ENCODE measurements around the gene OR6J1.
A peak's percentile ranks its signal among the peaks of the same experiment; 100 is the strongest.
"Not testable (repeated sequence)": the region's sequence is repeated elsewhere in the genome, so short reads cannot be mapped to it uniquely, and the experiment has no call there.

Gene OR6J1

DNA sequence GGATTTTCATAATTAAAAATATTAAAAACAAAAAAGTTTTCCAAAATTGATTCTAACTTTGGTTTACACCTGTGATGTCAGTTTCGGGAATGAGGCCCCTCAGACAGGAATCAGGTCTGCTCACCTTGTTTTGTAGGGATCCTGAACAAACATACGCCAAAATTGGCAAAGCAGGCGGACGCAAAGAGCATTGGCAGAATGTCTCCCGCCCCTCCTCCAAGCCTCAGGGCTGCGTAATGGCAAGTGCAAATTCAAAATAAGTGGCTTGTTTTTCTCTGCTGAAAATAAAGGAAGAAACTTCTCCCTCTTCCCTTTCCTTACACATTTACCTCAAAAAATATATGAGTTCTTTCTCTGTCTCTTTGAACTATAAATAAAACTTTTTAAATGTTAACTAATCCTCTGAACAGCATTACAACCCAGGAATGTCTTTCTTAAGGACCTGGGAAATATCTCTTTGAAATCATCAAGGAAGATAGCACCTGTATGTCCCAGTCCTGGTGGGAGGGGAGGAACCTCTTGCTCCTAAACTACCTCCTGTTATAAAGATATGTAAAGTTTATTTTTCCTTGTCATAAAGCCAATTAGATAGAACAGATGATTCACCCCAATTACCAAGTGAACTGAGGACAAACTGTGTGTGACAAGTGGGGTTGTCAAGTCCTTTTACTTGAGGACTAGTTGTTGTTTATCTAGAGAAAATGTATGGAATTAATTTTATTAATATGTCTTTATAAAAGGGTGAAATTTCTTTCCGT is 16.5 kb downstream of the OR6J1 start:
- DNase-seq (ENCODE audit: low read depth, low spot score): no peak
- no peak overlapping the region for H3K4me3 ChIP-seq
- TF ChIP-seq FOXP2 (optimal IDR thresholded peaks at IDR 0.05; ENCODE audit: control extremely low read depth, extremely low read length, insufficient read depth) (no peak), POLR2AphosphoS5 (IDR thresholded peaks at IDR 0.05; ENCODE audit: borderline replicate concordance, low read depth, low read length) (no peak), EZH2 (IDR thresholded peaks at IDR 0.05) (no peak)
- no peaks in the 10 kb centered on the region for H3K36me3 ChIP-seq (ENCODE audit: insufficient read depth, low read length)
- H3K9me3 ChIP-seq (ENCODE audit: low read depth, low read length): no peaks in the 10 kb centered on the region
- no peak overlapping the region for H3K9ac ChIP-seq (ENCODE audit: insufficient read length)
- H3K27ac ChIP-seq: no peak overlapping the region

DNA sequence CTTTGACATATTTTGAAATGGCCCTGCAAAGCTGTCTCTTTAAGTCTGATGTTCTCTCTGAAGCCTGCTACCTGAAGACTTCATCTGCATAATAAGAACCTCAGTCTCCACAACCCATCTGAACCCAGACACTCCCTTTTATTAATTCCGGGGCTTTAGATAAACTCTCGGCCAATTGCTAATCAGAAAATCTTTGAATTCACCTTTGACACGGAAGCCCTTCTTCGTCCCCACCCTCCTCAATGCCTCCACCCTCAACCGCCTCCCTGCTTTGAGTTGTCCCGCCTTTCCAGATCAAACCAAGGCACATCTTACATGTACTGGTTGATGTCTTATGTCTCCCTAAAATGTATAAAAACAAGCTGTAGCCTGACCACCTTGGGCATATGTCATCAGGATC is 17.6 kb downstream of the OR6J1 start:
- no peak for DNase-seq (ENCODE audit: low read depth, low spot score)
- TF ChIP-seq POLR2AphosphoS5 (IDR thresholded peaks at IDR 0.05; ENCODE audit: borderline replicate concordance, low read depth, low read length): no peak
- TF ChIP-seq EZH2 (IDR thresholded peaks at IDR 0.05): no peak
- no peak for TF ChIP-seq FOXP2 (optimal IDR thresholded peaks at IDR 0.05; ENCODE audit: control extremely low read depth, extremely low read length, insufficient read depth)
- Histone ChIP-seq H3K9ac (ENCODE audit: insufficient read length) (no peak overlapping the region), H3K27ac (no peak overlapping the region), H3K9me3 (ENCODE audit: low read depth, low read length) (no peaks in the 10 kb centered on the region), H3K4me3 (no peak overlapping the region), H3K36me3 (ENCODE audit: insufficient read depth, low read length) (no peaks in the 10 kb centered on the region)

DNA sequence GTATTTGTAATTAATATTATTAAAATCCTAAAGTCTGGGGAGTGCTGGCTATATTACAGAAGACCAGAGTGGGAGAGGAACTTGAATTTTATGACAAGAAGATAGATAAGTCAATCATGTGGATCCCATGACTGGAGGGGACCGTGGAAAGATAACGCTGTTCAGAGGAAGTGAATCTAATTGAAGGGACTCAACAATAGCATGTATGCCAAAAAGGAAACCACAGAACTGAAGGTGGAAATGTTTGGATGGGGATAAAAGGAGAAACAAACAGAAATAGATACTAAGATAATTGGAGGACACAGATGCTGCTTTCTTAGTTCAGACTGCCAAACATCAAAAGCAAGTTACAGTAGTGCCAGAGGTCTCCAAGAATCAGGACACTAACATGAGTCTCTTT is 21.1 kb downstream of the OR6J1 start:
- TF ChIP-seq POLR2AphosphoS5 (IDR thresholded peaks at IDR 0.05; ENCODE audit: borderline replicate concordance, low read depth, low read length) (no peak), EZH2 (IDR thresholded peaks at IDR 0.05) (no peak), FOXP2 (optimal IDR thresholded peaks at IDR 0.05; ENCODE audit: control extremely low read depth, extremely low read length, insufficient read depth) (no peak)
- Histone ChIP-seq H3K4me3 (no peak overlapping the region), H3K9me3 (ENCODE audit: low read depth, low read length) (no peaks in the 10 kb centered on the region), H3K36me3 (ENCODE audit: insufficient read depth, low read length) (no peaks in the 10 kb centered on the region), H3K27ac (no peak overlapping the region), H3K9ac (ENCODE audit: insufficient read length) (no peak overlapping the region)
- DNase-seq (ENCODE audit: low read depth, low spot score): no peak

DNA sequence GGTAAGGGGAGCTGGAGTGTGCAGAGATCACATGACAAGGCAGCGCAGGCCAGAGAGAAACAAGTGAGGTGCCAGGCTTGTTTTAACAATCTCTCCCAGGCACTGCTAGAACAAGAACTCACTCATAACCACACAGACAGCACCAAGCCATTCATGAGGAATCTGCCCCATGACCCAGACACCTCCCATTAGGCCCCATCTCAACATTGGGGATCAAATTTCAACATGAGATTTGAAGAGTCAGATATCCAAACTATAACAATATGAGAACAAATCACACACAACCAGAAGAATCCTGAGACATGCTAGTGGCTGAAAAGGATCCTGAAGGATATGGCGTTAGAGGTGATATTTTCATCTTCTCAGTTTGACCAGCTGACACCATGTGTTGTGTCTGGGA is 21.9 kb downstream of the OR6J1 start:
- H3K9ac ChIP-seq (ENCODE audit: insufficient read length): no peak overlapping the region
- H3K27ac ChIP-seq: no peak overlapping the region
- DNase-seq (ENCODE audit: low read depth, low spot score): no peak
- no peaks in the 10 kb centered on the region for H3K36me3 ChIP-seq (ENCODE audit: insufficient read depth, low read length)
- TF ChIP-seq FOXP2 (optimal IDR thresholded peaks at IDR 0.05; ENCODE audit: control extremely low read depth, extremely low read length, insufficient read depth) (no peak), EZH2 (IDR thresholded peaks at IDR 0.05) (no peak), POLR2AphosphoS5 (IDR thresholded peaks at IDR 0.05; ENCODE audit: borderline replicate concordance, low read depth, low read length) (no peak)
- H3K4me3 ChIP-seq: no peak overlapping the region
- no peaks in the 10 kb centered on the region for H3K9me3 ChIP-seq (ENCODE audit: low read depth, low read length)

DNA sequence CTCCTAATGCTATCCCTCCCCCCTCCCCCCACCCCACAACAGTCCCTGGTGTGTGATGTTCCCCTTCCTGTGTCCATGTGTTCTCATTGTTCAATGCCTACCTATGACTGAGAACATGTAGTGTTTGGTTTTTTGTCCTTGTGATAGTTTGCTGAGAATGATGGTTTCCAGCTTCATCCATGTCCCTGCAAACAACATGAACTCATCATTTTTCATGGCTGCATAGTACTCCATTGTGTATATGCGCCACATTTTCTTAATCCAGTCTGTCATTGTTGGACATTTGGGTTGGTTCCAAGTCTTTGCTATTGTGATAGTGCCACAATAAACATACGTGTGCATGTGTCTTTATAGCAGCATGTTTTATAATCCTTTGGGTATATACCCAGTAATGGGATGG is 28.4 kb downstream of the OR6J1 start:
- not testable (repeated sequence) for H3K9ac ChIP-seq (ENCODE audit: insufficient read length); H3K36me3 ChIP-seq (ENCODE audit: insufficient read depth, low read length); H3K27ac ChIP-seq; H3K9me3 ChIP-seq (ENCODE audit: low read depth, low read length); H3K4me3 ChIP-seq; DNase-seq (ENCODE audit: low read depth, low spot score)

DNA sequence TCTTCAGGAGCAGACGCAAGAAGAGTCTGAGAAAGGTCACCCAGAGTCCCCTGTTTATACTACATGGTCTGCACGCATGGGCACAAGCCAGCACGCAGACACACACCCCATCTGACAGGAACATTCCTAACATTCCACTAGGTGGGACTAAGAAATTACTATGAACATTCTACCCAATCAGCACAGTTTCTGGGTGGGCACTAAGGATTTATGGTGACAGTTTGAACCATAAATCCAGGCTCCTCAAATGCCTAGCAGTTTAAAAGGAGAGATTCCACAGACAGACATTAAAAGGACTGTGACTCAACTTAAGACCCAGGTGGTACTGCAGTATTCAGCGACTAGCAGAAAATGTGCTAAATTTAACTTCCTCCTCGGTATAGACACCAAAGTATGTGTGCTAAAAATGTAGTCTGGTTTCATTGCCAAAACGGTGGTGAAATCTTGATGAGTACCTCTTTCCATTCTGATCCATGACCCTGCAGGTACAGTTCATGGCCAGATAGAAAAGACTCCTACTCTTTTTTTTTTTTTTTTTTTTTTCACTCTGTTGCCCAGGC is 29.8 kb downstream of the OR6J1 start:
- H3K4me3 ChIP-seq: peak overlapping the region; percentile 67
- peaks cover 16% of the 10 kb centered on the region; the same call in 1 of the 2 replicates for H3K36me3 ChIP-seq (ENCODE audit: insufficient read depth, low read length)
- peak; percentile 76 for DNase-seq (ENCODE audit: low read depth, low spot score)
- H3K27ac ChIP-seq: peak overlapping the region; percentile 94
- no peaks in the 10 kb centered on the region for H3K9me3 ChIP-seq (ENCODE audit: low read depth, low read length)
- TF ChIP-seq EZH2 (IDR thresholded peaks at IDR 0.05) (no peak), FOXP2 (optimal IDR thresholded peaks at IDR 0.05; ENCODE audit: control extremely low read depth, extremely low read length, insufficient read depth) (no peak), POLR2AphosphoS5 (IDR thresholded peaks at IDR 0.05; ENCODE audit: borderline replicate concordance, low read depth, low read length) (no peak)
- H3K9ac ChIP-seq (ENCODE audit: insufficient read length): peak overlapping the region; percentile 39

DNA sequence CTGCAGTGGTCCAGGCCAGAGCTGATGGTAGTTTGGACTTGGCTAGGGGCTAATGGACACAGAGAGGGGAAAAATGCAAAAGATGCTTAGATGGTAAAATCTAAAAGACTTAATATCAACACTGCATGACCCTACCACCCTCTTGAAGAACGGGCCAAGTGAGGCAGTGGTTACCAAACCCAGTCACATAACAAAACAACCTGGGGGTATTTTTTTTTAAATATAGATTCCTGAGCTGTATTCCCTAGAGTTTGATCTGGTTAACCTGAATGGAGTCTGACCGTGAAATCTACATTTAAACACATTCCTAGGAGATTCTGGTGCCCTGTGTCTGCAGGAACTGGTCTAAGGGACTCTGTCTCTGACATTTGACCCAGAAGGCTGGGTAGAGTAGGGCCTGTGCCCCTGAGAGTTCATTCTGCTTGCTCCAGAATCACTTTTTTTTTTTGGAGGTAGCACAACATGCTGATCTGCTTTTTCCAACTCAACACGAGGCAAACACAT is 30.4 kb downstream of the OR6J1 start:
- DNase-seq (ENCODE audit: low read depth, low spot score): no peak
- peak overlapping the region; percentile 94 for H3K27ac ChIP-seq

DNA sequence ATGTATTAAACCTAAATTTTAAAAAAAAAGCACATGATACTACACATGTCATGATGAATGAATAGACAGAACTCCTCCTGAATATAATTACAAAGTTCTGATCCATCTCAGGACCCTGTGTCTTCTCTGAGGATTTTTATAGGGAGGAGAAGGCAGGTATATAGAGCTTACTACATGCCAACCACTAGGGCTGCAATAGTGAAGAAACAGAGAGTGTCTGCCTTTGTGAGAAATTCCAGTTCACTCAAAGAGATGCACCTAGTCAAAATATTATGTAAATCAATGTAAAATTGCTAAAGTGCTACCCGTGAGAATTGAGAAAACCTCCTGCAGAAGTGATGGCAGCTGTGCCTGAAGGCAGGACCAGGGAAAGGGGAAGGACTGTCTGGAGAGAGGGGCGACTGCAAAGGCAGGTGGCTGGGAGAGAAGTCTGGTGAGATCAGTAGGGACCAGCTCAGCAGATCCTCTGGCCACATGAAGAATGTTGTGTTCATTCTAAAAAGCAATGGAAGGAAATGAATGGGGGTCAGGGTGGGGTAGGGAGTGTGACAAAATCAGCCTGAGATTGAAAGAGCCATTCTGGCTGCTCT is 31.0 kb downstream of the OR6J1 start:
- H3K9ac ChIP-seq (ENCODE audit: insufficient read length): peak overlapping the region; percentile 39
- DNase-seq (ENCODE audit: low read depth, low spot score): no peak
- peak overlapping the region; percentile 67 for H3K4me3 ChIP-seq
- TF ChIP-seq POLR2AphosphoS5 (IDR thresholded peaks at IDR 0.05; ENCODE audit: borderline replicate concordance, low read depth, low read length) (no peak), FOXP2 (optimal IDR thresholded peaks at IDR 0.05; ENCODE audit: control extremely low read depth, extremely low read length, insufficient read depth) (no peak), EZH2 (IDR thresholded peaks at IDR 0.05) (no peak)
- no peaks in the 10 kb centered on the region for H3K9me3 ChIP-seq (ENCODE audit: low read depth, low read length)
- H3K27ac ChIP-seq: peak overlapping the region; percentile 94
- peaks cover 16% of the 10 kb centered on the region; the same call in 1 of the 2 replicates for H3K36me3 ChIP-seq (ENCODE audit: insufficient read depth, low read length)

More for the DNA sequence above, 30.4 kb downstream of the OR6J1 start:
- Histone ChIP-seq H3K4me3 (peak overlapping the region; percentile 67), H3K36me3 (ENCODE audit: insufficient read depth, low read length) (peaks cover 16% of the 10 kb centered on the region; the same call in 1 of the 2 replicates), H3K9ac (ENCODE audit: insufficient read length) (peak overlapping the region; percentile 39), H3K9me3 (ENCODE audit: low read depth, low read length) (no peaks in the 10 kb centered on the region)
- TF ChIP-seq FOXP2 (optimal IDR thresholded peaks at IDR 0.05; ENCODE audit: control extremely low read depth, extremely low read length, insufficient read depth) (no peak), EZH2 (IDR thresholded peaks at IDR 0.05) (no peak), POLR2AphosphoS5 (IDR thresholded peaks at IDR 0.05; ENCODE audit: borderline replicate concordance, low read depth, low read length) (no peak)
